ENCODE measurements around the gene KLHL10. TPM values are rescaled to one million over a fixed set of nuclear protein-coding genes. Genes with fewer than 3 reads are reported as not detected.

The KLHL10 gene
- not detected for total RNA-seq

DNA sequence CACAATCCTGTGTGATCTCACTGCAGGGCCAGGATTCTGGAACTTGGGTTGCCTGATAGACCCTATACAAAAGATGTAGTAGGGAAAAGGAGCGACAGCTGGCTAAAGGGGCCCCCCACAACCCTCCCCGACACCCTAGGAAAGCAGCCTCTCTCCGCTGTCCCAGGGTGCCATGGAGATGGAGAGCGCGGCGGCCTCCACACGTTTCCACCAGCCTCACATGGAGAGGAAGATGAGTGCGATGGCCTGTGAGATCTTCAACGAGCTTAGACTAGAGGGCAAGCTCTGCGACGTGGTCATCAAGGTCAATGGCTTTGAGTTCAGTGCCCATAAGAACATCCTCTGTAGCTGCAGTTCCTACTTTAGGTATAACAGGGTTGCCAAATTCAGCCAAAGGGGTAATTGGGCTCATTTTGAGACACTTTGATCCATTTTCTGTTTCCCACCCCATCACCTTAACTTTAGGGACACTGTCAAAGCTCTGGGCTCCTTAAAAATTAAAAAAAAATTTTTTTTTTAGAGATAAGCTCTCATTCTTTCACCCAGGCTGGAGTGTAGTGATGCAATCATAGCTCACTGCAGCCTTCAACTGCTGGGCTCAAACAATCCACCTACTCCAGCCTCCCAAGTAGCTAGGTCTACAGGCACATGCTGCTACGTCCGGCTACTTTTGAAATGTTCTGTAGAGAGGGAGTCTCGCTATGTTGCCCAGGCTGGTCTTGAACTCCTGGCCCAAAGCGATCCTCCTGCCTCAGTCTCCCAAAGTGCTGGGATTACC is at the start of gene KLHL10:
TSS of gene KLHL10 (plus strand) at position 65 of the 778 bp plus-strand sequence. CDS start at position 173, 108 bp downstream.
- H3K9me3 ChIP-seq (ENCODE audit: control insufficient read depth in 3 of 3, low read length in 3 of 3), result no peaks in the 10 kb centered on the region
- peaks cover 0 to 3% (median 0%) of the 10 kb centered on the region in 3 donors for H3K36me3 ChIP-seq (ENCODE audit: control insufficient read depth in 3 of 3, insufficient read depth in 3 of 3, low read length in 3 of 3)
- H3K4me3 ChIP-seq (ENCODE audit: low read length in 3 of 3), result peak within 1 kb of the TSS in 1 of 3 donors; percentile 80
- H3K27me3 ChIP-seq (ENCODE audit: control insufficient read depth in 3 of 3, insufficient read depth in 3 of 3, low read length in 3 of 3), result no peaks in the 10 kb centered on the region
- H3K4me1 ChIP-seq (ENCODE audit: control insufficient read depth in 3 of 3, insufficient read depth in 3 of 3, low read length in 3 of 3), result peaks cover 7 to 14% (median 11%) of the 10 kb centered on the region in 3 donors
- H3K9ac ChIP-seq (ENCODE audit: low read depth in 1 of 3, low read length in 3 of 3), result peak within 1 kb of the TSS in 2 of 3 donors; percentile 54 to 74
- no peak within 1 kb of the TSS for H3K27ac ChIP-seq (ENCODE audit: low read depth, low read length)

DNA sequence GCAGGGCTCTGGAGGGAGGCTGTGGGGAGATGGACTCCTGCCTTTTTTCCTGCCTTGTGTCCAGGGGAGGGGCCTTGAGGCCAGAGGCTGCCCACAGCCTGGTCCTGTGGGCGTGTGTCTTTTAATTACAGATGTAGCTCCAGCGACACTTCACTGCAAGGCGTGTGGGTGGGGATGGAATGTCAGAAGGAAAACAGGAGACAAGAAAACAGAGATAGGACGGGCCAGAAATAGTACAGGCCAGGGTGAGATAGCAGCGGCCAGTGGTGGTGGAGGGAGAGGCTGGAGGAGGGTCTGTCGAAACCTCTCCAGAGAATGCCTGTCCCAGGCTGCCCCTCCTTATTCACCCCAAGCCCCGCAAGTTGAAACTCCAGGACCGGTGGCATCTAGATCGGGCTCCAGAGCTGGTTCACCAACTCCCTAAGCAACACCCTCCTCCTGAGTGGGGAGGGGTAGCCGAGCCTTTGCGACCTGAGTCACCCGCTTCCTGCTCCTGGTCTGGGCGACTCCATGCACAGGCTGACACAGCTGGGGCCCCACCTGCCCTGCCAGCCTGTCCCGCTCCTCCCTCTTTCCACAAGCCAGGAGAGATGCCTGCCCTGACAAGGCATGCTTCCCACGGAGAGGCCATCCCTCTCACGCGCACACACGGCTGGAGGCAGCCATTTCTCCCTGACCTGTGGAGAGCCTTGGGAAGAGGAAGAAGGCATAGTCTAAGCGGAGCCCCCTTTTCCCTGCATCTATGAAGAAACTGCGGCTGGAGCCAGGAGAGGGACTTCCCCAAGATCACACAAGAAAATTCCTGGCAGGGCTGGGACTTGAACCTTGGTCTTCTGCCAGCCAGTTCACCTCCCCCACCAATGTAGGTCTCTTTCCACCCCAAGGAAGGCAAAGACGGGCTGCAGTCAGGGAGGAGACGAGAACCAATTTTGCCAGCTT is 44.5 kb upstream of the KLHL10 start:
- Histone ChIP-seq H3K9ac (ENCODE audit: low read depth in 1 of 3, low read length in 3 of 3) (no peak overlapping the region), H3K9me3 (ENCODE audit: control insufficient read depth in 3 of 3, low read length in 3 of 3) (no peaks in the 10 kb centered on the region), H3K27ac (ENCODE audit: low read depth, low read length) (no peak overlapping the region), H3K4me3 (ENCODE audit: low read length in 3 of 3) (no peak overlapping the region), H3K36me3 (ENCODE audit: control insufficient read depth in 3 of 3, insufficient read depth in 3 of 3, low read length in 3 of 3) (no peaks in the 10 kb centered on the region), H3K27me3 (ENCODE audit: control insufficient read depth in 3 of 3, insufficient read depth in 3 of 3, low read length in 3 of 3) (no peaks in the 10 kb centered on the region), H3K4me1 (ENCODE audit: control insufficient read depth in 3 of 3, insufficient read depth in 3 of 3, low read length in 3 of 3) (peaks cover 5 to 14% (median 12%) of the 10 kb centered on the region in 3 donors)

DNA sequence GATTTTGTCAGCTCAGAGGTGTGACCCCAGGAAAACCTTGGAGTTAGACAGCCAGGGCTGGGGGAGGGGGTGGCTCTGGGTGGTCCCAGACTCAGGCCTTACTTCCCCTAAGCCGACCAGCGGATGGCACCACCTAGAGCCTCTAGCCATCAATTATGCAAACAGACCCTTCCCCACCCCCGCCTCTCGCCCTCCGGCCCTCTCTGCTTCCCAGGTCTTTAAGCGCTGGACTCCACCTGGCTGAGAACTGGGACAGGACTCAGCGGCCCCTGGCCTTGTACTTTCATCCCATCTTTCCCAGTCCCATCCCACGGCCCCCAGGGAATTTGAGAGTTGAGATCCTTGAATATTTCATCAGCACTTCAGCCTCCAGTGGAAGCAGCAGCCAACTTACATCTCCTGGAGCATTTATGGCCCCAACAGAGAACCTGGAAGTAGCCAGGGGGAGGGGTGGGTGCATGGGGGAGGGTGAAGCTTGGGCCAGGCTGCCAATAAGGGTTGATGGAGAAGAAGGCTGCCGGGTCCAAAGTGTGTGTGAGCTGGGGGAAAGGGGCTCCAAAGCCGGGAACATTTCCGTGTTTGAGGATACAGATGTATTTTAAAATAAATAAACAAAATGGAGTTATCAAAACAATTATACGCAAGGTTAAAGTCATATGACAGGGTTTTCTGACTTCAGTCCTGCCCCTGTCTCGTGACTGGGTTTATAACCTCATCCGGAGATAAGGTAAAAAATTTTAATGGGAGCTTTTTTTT is 43.7 kb upstream of the KLHL10 start:
- Histone ChIP-seq H3K4me3 (ENCODE audit: low read length in 3 of 3) (no peak overlapping the region), H3K9me3 (ENCODE audit: control insufficient read depth in 3 of 3, low read length in 3 of 3) (no peaks in the 10 kb centered on the region), H3K4me1 (ENCODE audit: control insufficient read depth in 3 of 3, insufficient read depth in 3 of 3, low read length in 3 of 3) (peaks cover 5 to 14% (median 12%) of the 10 kb centered on the region in 3 donors), H3K9ac (ENCODE audit: low read depth in 1 of 3, low read length in 3 of 3) (no peak overlapping the region), H3K27ac (ENCODE audit: low read depth, low read length) (no peak overlapping the region), H3K27me3 (ENCODE audit: control insufficient read depth in 3 of 3, insufficient read depth in 3 of 3, low read length in 3 of 3) (no peaks in the 10 kb centered on the region), H3K36me3 (ENCODE audit: control insufficient read depth in 3 of 3, insufficient read depth in 3 of 3, low read length in 3 of 3) (no peaks in the 10 kb centered on the region)

DNA sequence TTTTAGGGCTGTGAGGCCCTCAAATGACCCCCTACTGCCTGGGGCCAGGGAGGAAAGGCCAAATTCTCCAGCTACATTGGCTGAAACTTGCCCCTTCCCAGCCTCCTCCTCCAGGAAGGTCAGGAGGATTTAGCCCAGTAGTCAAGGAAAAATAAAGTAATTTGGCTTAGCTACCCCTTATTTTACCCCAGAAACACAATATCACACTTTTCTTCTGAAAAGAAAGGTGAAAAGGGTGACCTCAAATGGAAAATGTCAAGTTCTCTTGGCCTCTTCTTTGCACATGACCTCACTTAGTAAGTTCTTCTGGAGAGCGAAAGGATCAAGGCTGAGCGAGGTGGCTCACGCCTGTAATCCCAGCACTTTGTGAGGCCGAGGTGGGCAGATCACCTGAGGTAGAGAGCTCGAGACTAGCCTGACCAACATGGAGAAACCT is 43.1 kb upstream of the KLHL10 start:
- no peak overlapping the region for H3K9ac ChIP-seq (ENCODE audit: low read depth in 1 of 3, low read length in 3 of 3)
- H3K9me3 ChIP-seq (ENCODE audit: control insufficient read depth in 3 of 3, low read length in 3 of 3), result no peaks in the 10 kb centered on the region
- no peak overlapping the region for H3K4me3 ChIP-seq (ENCODE audit: low read length in 3 of 3)
- H3K36me3 ChIP-seq (ENCODE audit: control insufficient read depth in 3 of 3, insufficient read depth in 3 of 3, low read length in 3 of 3), result no peaks in the 10 kb centered on the region
- no peak overlapping the region for H3K27ac ChIP-seq (ENCODE audit: low read depth, low read length)
- H3K4me1 ChIP-seq (ENCODE audit: control insufficient read depth in 3 of 3, insufficient read depth in 3 of 3, low read length in 3 of 3), result peaks cover 5 to 14% (median 12%) of the 10 kb centered on the region in 3 donors
- no peaks in the 10 kb centered on the region for H3K27me3 ChIP-seq (ENCODE audit: control insufficient read depth in 3 of 3, insufficient read depth in 3 of 3, low read length in 3 of 3)

DNA sequence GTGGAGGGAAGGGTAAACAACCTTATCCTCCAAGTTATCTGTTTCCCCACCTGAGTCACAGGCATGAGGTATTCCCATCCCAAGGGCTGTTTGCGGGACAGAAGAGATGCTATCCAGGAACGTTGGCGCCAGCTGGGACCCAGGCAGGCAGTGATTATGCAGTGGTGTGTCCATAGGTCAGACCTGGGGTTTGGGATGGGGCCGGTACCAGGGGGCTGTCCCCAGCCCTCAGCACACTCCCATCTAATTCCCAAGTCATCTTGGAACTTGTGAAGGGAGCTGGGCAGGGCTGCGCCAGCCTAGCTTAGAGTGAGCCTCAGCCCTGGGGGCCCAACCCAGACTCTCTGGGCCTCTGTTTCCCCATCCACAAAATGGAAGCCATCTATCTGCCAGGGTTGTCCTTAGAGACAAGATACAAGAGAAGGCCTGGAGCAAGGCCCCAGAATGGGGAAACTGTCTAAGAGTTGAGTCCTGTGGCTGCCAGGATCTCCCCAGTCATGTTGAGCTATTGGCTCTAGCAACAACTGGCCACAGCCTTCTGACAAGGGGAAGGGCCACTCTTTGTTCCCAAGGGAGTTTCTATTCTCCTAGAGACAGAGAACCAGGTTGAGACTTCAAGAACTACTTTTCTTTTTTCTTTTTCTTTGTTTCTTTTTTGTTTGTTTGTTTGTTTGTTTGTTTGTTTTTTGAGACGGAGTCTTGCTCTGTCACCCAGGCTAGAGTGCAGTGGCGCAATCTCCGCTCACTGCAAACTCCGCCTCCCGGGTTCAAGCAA is 41.3 kb upstream of the KLHL10 start:
- Histone ChIP-seq H3K9ac (ENCODE audit: low read depth in 1 of 3, low read length in 3 of 3) (no peak overlapping the region), H3K27ac (ENCODE audit: low read depth, low read length) (no peak overlapping the region), H3K27me3 (ENCODE audit: control insufficient read depth in 3 of 3, insufficient read depth in 3 of 3, low read length in 3 of 3) (no peaks in the 10 kb centered on the region)

DNA sequence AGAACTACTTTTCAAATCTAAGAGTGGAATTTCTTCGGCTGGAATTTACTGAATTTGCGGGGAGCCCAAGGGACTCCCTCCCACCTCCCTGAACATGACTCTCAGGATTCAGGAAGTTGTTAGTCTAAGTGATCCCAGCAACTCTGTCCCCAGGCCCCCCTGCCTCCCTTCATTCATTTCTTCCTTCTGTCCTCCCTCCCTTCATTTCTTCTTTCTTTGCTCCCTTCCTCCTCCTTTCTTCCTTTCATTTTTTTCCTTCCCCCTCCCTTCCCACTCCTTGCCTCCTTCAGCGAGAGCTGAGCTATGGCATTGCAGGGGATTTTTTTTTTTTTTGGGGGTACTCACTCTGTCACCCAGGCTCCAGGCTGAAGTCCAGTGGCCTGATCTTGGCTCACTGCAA is 40.2 kb upstream of the KLHL10 start:
- Histone ChIP-seq H3K9me3 (ENCODE audit: control insufficient read depth in 3 of 3, low read length in 3 of 3) (no peaks in the 10 kb centered on the region), H3K36me3 (ENCODE audit: control insufficient read depth in 3 of 3, insufficient read depth in 3 of 3, low read length in 3 of 3) (no peaks in the 10 kb centered on the region), H3K4me1 (ENCODE audit: control insufficient read depth in 3 of 3, insufficient read depth in 3 of 3, low read length in 3 of 3) (peaks cover 12 to 25% (median 19%) of the 10 kb centered on the region in 3 donors), H3K4me3 (ENCODE audit: low read length in 3 of 3) (no peak overlapping the region), H3K27ac (ENCODE audit: low read depth, low read length) (no peak overlapping the region), H3K27me3 (ENCODE audit: control insufficient read depth in 3 of 3, insufficient read depth in 3 of 3, low read length in 3 of 3) (no peaks in the 10 kb centered on the region), H3K9ac (ENCODE audit: low read depth in 1 of 3, low read length in 3 of 3) (no peak overlapping the region)

More for the DNA sequence above, 41.3 kb upstream of the KLHL10 start:
- peaks cover 10 to 22% (median 17%) of the 10 kb centered on the region in 3 donors for H3K4me1 ChIP-seq (ENCODE audit: control insufficient read depth in 3 of 3, insufficient read depth in 3 of 3, low read length in 3 of 3)
- H3K4me3 ChIP-seq (ENCODE audit: low read length in 3 of 3), result no peak overlapping the region
- no peaks in the 10 kb centered on the region for H3K36me3 ChIP-seq (ENCODE audit: control insufficient read depth in 3 of 3, insufficient read depth in 3 of 3, low read length in 3 of 3)
- H3K9me3 ChIP-seq (ENCODE audit: control insufficient read depth in 3 of 3, low read length in 3 of 3), result no peaks in the 10 kb centered on the region

DNA sequence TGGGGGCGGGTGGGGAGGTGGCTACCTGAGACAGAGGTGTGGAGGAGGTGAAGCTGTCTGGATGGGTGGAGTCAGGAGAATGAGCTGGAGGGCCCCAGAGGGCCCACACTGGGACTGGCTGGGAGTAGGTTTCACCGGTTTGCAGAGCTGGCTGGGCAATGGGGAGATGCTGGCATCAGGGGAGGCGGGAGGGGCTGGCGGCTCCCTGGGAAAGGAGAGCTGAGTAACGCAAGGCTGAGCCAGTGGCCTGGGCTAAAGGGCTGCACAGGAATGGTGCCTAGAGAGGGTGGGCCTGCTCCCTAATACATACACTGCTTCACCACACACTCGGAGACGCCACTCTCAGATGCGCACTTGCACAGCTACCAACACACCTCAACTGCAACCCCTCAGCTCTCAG is 38.3 kb upstream of the KLHL10 start:
- Histone ChIP-seq H3K4me3 (ENCODE audit: low read length in 3 of 3) (no peak overlapping the region), H3K9me3 (ENCODE audit: control insufficient read depth in 3 of 3, low read length in 3 of 3) (no peaks in the 10 kb centered on the region), H3K36me3 (ENCODE audit: control insufficient read depth in 3 of 3, insufficient read depth in 3 of 3, low read length in 3 of 3) (no peaks in the 10 kb centered on the region), H3K27me3 (ENCODE audit: control insufficient read depth in 3 of 3, insufficient read depth in 3 of 3, low read length in 3 of 3) (no peaks in the 10 kb centered on the region), H3K9ac (ENCODE audit: low read depth in 1 of 3, low read length in 3 of 3) (no peak overlapping the region), H3K27ac (ENCODE audit: low read depth, low read length) (no peak overlapping the region), H3K4me1 (ENCODE audit: control insufficient read depth in 3 of 3, insufficient read depth in 3 of 3, low read length in 3 of 3) (peaks cover 7 to 10% (median 8%) of the 10 kb centered on the region in 3 donors)

DNA sequence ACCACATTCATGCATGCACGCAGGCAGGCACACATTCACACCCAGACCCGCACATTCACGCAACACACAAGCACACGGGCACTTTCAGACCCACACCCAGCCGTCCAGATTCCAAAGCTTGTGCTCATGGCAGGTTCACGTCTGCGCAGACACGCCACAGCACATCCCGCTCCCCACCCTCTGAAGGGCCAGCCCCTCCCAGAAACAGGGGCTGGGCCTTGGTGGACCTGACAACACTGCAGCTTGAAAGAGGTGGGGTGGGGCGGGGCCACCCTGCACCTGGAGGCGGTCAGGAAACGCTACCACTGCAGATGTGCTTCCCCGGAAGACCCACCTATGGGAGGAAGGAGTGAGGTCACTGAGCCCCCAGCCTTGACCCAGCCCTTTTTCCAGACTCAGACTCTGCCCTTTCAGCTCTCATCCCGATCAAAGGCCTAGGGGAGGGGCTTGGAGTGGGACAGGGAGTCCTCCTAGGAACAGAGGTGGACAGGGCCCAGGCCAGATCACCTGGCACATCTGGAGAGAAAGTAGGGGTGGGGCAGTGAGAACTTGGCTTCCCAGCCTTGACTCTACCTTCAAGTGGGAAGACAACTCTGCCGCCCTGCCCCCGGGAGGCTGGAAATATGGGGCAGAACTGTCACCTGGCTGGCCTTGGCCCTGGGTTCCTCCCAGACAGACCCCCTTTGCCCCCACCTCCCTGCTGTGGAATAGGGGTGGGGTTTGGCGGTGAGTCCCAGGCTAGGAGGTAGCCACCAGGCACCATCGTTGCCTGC is 36.8 kb upstream of the KLHL10 start:
- H3K27ac ChIP-seq (ENCODE audit: low read depth, low read length), result no peak overlapping the region
- peak overlapping the region in 1 of 3 donors; percentile 49 for H3K4me3 ChIP-seq (ENCODE audit: low read length in 3 of 3)
- H3K9ac ChIP-seq (ENCODE audit: low read depth in 1 of 3, low read length in 3 of 3), result peak overlapping the region in 1 of 3 donors; percentile 45
- no peaks in the 10 kb centered on the region for H3K27me3 ChIP-seq (ENCODE audit: control insufficient read depth in 3 of 3, insufficient read depth in 3 of 3, low read length in 3 of 3)
- H3K9me3 ChIP-seq (ENCODE audit: control insufficient read depth in 3 of 3, low read length in 3 of 3), result no peaks in the 10 kb centered on the region
- peaks cover 7 to 10% (median 8%) of the 10 kb centered on the region in 3 donors for H3K4me1 ChIP-seq (ENCODE audit: control insufficient read depth in 3 of 3, insufficient read depth in 3 of 3, low read length in 3 of 3)
- no peaks in the 10 kb centered on the region for H3K36me3 ChIP-seq (ENCODE audit: control insufficient read depth in 3 of 3, insufficient read depth in 3 of 3, low read length in 3 of 3)

All from skeletal muscle tissue (tissue), 4 donors.